CD14-positive monocyte (primary cell): Measurements from ENCODE around the gene GTF3C5. TPM values are rescaled to one million over a fixed set of nuclear protein-coding genes. Genes with fewer than 3 reads are reported as not detected.

Source experiments
- DNase-seq, 3 donors: peaks; one replicate each; pipeline ENCODE4 v3.0.0-alpha.2; 2011 to 2022
- H2AFZ ChIP-seq: 2 replicates; pipeline ENCODE4 v1.6.0; 2012; ENCODE audit warnings: mild to moderate bottlenecking, low read depth, low read length, inconsistent platforms; ENCODE audit not compliant: insufficient read depth, poor library complexity, severe bottlenecking
- H3K27ac ChIP-seq, 2 donors: 1 replicate in 1 of 2; 2 replicates in 1 of 2; pipeline ENCODE4 v1.5.1; 2012 to 2013; ENCODE audit warnings: low read length in 2 of 2, control low read depth in 1 of 2, inconsistent platforms in 1 of 2, low read depth in 1 of 2, mild to moderate bottlenecking in 1 of 2
- H3K27me3 ChIP-seq, 2 donors: one replicate each; pipeline versions ENCODE4 v1.6.0 to v1.6.1; 2011 to 2013; ENCODE audit warnings: low read length in 2 of 2; ENCODE audit not compliant: control insufficient read depth in 2 of 2, insufficient read depth in 2 of 2
- H3K36me3 ChIP-seq, 2 donors: replicated peaks in 1 of 2; 1 replicate in 1 of 2; 2 replicates in 1 of 2; pipeline versions ENCODE4 v1.5.1 to v1.6.1; 2012 to 2013; ENCODE audit warnings: low read length in 2 of 2, control low read depth in 1 of 2, inconsistent platforms in 1 of 2, mild to moderate bottlenecking in 1 of 2; ENCODE audit not compliant: insufficient read depth in 2 of 2, control insufficient read depth in 1 of 2
- H3K4me1 ChIP-seq, 2 donors: 1 replicate in 1 of 2; 2 replicates in 1 of 2; pipeline versions ENCODE4 v1.5.1 to v1.6.1; 2012 to 2013; ENCODE audit warnings: low read length in 2 of 2, control low read depth in 1 of 2, inconsistent platforms in 1 of 2, mild to moderate bottlenecking in 1 of 2, moderate library complexity in 1 of 2; ENCODE audit not compliant: insufficient read depth in 2 of 2, control insufficient read depth in 1 of 2
- H3K4me2 ChIP-seq: replicated peaks from 2 replicates; pipeline ENCODE3; 2012; ENCODE audit warnings: low read length, moderate library complexity, mild to moderate bottlenecking; ENCODE audit not compliant: poor library complexity, severe bottlenecking; ENCODE audit errors: extremely low read depth
- H3K4me3 ChIP-seq, 3 experiments: fragments of 200-600 bp in 1 of 3; sonication (generic) in 1 of 3; replicated peaks in 1 of 3; 1 replicate in 2 of 3; 2 replicates in 1 of 3; pipeline ENCODE4 v1.5.1; 2011 to 2013; ENCODE audit warnings: low read length in 3 of 3, mild to moderate bottlenecking in 3 of 3, control low read depth in 2 of 3, low read depth in 2 of 3, inconsistent platforms in 1 of 3, moderate library complexity in 1 of 3
- H3K79me2 ChIP-seq: 2 replicates; pipeline ENCODE4 v1.6.0; 2012; ENCODE audit warnings: mild to moderate bottlenecking, control low read depth, inconsistent platforms, low read length, moderate library complexity; ENCODE audit not compliant: insufficient read depth
- H3K9ac ChIP-seq: 2 replicates; pipeline ENCODE4 v1.6.0; 2017; ENCODE audit warnings: low read length, mild to moderate bottlenecking; ENCODE audit not compliant: insufficient read depth, poor library complexity, severe bottlenecking
- H3K9me3 ChIP-seq, 2 donors: replicated peaks in 1 of 2; 1 replicate in 1 of 2; 2 replicates in 1 of 2; pipeline versions ENCODE4 v1.5.1 to v1.6.1; 2012 to 2013; ENCODE audit warnings: low read length in 2 of 2, control low read depth in 1 of 2; ENCODE audit not compliant: control insufficient read depth in 1 of 2, insufficient read depth in 1 of 2
- H4K20me1 ChIP-seq: 2 replicates; pipeline ENCODE4 v1.6.0; 2012; ENCODE audit warnings: mild to moderate bottlenecking, low read length, control low read depth, moderate library complexity; ENCODE audit not compliant: insufficient read depth
- H3K27ac Mint-ChIP-seq, 7 donors: one replicate each; pipeline ENCODE4 v1.8.0; 2020; ENCODE audit warnings: mild to moderate bottlenecking in 7 of 7, mixed read lengths in 7 of 7, moderate library complexity in 6 of 7, inconsistent platforms in 2 of 7
- H3K27me3 Mint-ChIP-seq, 3 donors: one replicate each; pipeline ENCODE4 v1.8.0; 2021 to 2022; ENCODE audit warnings: low read depth in 3 of 3, mild to moderate bottlenecking in 3 of 3, mixed read lengths in 3 of 3, moderate library complexity in 3 of 3, inconsistent platforms in 1 of 3
- H3K36me3 Mint-ChIP-seq, 2 donors: one replicate each; pipeline ENCODE4 v1.8.0; 2020; ENCODE audit warnings: mixed read lengths in 2 of 2, inconsistent platforms in 1 of 2, mild to moderate bottlenecking in 1 of 2
- H3K4me1 Mint-ChIP-seq: one replicate; pipeline ENCODE4 v1.8.0; 2020; ENCODE audit warnings: mild to moderate bottlenecking, mixed read lengths
- H3K4me3 Mint-ChIP-seq, 2 donors: one replicate each; pipeline ENCODE4 v1.8.0; 2020; ENCODE audit warnings: mild to moderate bottlenecking in 2 of 2, mixed read lengths in 2 of 2, moderate library complexity in 1 of 2
- H3K9me3 Mint-ChIP-seq, 7 donors: one replicate each; pipeline ENCODE4 v1.8.0; 2020 to 2022; ENCODE audit warnings: mixed read lengths in 7 of 7, mild to moderate bottlenecking in 6 of 7, moderate library complexity in 6 of 7, inconsistent platforms in 2 of 7
- WGBS: methylation state at CpG from one replicate; pipeline ENCODE4 v1.1.5; 2013; ENCODE audit warnings: missing lambda C conversion rate; ENCODE audit not compliant: insufficient coverage; 5-methylcytosine and 5-hydroxymethylcytosine counted together
- intact Hi-C, 2 donors: fragments of 100-400 bp; cut with micrococcal nuclease; formaldehyde crosslinking; loops; one replicate each; pipeline versions ENCODE4 v1.15.0 to v1.15.1; 2023
- polyA plus RNA-seq, 3 donors: library from polyadenylated mRNA; depleted of rRNA in 1 of 3; unstranded in 2 of 3; stranded (reverse) in 1 of 3; fragments of 300-500 nt in 2 of 3; fragments of >200 nt in 1 of 3; fragmentation: Illumina TruSeq in 2 of 3; gene quantifications; 1 replicate in 2 of 3; 2 replicates in 1 of 3; pipeline ENCODE4 v1.2.3, GENCODE V29; 2012 to 2021
- TF ChIP-seq, protein P1 (sequence below): fragments of 200-600 bp; IDR thresholded peaks from one replicate; pipeline ENCODE4 v1.8.0; 2022; ENCODE audit warnings: antibody characterized with exemption, mild to moderate bottlenecking

Gene GTF3C5
- polyA plus RNA-seq, 3 donors = 21.3 to 75.6 (median 24.4) TPM

GRCh38 chr9:133103987-133104505, 73.2 kb downstream of the GTF3C5 start:
- DNase-seq = no peak
- 89% methylated on average over 7 of the region's 12 CpGs for WGBS
- intact Hi-C loops = loop anchor here (1.0 kb wide), 2 partner anchors 40 to 41 kb away; no protein-coding TSS in a partner anchor
- Mint-ChIP-seq H3K4me3 (no peak overlapping the region), H3K36me3 (peaks cover 74 to 85% of the 10 kb centered on the region in 2 donors), H3K27me3 (peaks cover 0 to 5% (median 0%) of the 10 kb centered on the region in 3 donors), H3K4me1 (peaks cover 2% of the 10 kb centered on the region), H3K27ac (peak overlapping the region in 5 of 7 donors; percentile 21 to 66 (median 40)), H3K9me3 (peaks cover 0 to 4% (median 0%) of the 10 kb centered on the region in 7 donors)
- TF ChIP-seq, protein P1, sequence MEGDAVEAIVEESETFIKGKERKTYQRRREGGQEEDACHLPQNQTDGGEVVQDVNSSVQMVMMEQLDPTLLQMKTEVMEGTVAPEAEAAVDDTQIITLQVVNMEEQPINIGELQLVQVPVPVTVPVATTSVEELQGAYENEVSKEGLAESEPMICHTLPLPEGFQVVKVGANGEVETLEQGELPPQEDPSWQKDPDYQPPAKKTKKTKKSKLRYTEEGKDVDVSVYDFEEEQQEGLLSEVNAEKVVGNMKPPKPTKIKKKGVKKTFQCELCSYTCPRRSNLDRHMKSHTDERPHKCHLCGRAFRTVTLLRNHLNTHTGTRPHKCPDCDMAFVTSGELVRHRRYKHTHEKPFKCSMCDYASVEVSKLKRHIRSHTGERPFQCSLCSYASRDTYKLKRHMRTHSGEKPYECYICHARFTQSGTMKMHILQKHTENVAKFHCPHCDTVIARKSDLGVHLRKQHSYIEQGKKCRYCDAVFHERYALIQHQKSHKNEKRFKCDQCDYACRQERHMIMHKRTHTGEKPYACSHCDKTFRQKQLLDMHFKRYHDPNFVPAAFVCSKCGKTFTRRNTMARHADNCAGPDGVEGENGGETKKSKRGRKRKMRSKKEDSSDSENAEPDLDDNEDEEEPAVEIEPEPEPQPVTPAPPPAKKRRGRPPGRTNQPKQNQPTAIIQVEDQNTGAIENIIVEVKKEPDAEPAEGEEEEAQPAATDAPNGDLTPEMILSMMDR = no peak
- Histone ChIP-seq H3K4me3 (no peak overlapping the region), H3K79me2 (no peaks in the 10 kb centered on the region), H3K36me3 (peaks cover 72 to 82% of the 10 kb centered on the region in 2 donors), H3K27ac (no peak overlapping the region), H3K9me3 (no peaks in the 10 kb centered on the region), H4K20me1 (peaks cover 14% of the 10 kb centered on the region), H2AFZ (no peak overlapping the region), H3K4me2 (no peak overlapping the region), H3K4me1 (no peaks in the 10 kb centered on the region), H3K27me3 (no peaks in the 10 kb centered on the region), H3K9ac (no peak overlapping the region)

GRCh38 chr9:133104718-133105460, 74.1 kb downstream of the GTF3C5 start:
- no peaks in the 10 kb centered on the region for H3K27me3 ChIP-seq
- no peak overlapping the region for H3K4me2 ChIP-seq
- H3K36me3 ChIP-seq = peaks cover 73 to 82% of the 10 kb centered on the region in 2 donors
- DNase-seq = no peak
- Mint-ChIP-seq H3K4me3 (no peak overlapping the region), H3K27me3 (peaks cover 0 to 3% (median 0%) of the 10 kb centered on the region in 3 donors), H3K36me3 (peaks cover 73 to 87% of the 10 kb centered on the region in 2 donors), H3K9me3 (peaks cover 0 to 4% (median 0%) of the 10 kb centered on the region in 7 donors), H3K27ac (peak overlapping the region in 5 of 7 donors; percentile 27 to 67 (median 61)), H3K4me1 (peaks cover 2% of the 10 kb centered on the region)
- H3K9me3 ChIP-seq = no peaks in the 10 kb centered on the region
- TF ChIP-seq, protein P1 = no peak
- no peak overlapping the region for H3K9ac ChIP-seq
- 94% methylated on average over 15 of the region's 15 CpGs for WGBS
- no peaks in the 10 kb centered on the region for H3K4me1 ChIP-seq
- H3K4me3 ChIP-seq = no peak overlapping the region
- H3K27ac ChIP-seq = no peak overlapping the region
- no peaks in the 10 kb centered on the region for H3K79me2 ChIP-seq
- intact Hi-C loops = no loop called here
- no peak overlapping the region for H2AFZ ChIP-seq
- H4K20me1 ChIP-seq = peaks cover 14% of the 10 kb centered on the region
